Activated T-cell treated with anti-CD3 and anti-CD28 coated beads, Interleukin-2, amount 50 U/mL, for 24 hours (primary cell): Measurements from ENCODE around the gene IARS2.
"Not testable (repeated sequence)": the region's sequence is repeated elsewhere in the genome, so short reads cannot be mapped to it uniquely, and the experiment has no call there.

Source experiments
- DNase-seq: peaks from one replicate; pipeline ENCODE4 v3.0.0-alpha.2; 2020
- H3K27ac Mint-ChIP-seq: 2 replicates; pipeline ENCODE4 v1.8.0; 2020; ENCODE audit warnings: mild to moderate bottlenecking, mixed read lengths
- H3K27me3 Mint-ChIP-seq: 2 replicates; pipeline ENCODE4 v1.8.0; 2020; ENCODE audit warnings: mixed read lengths
- H3K36me3 Mint-ChIP-seq: 2 replicates; pipeline ENCODE4 v1.8.0; 2020; ENCODE audit warnings: low read depth, mixed read lengths
- H3K4me1 Mint-ChIP-seq: 2 replicates; pipeline ENCODE4 v1.8.0; 2020; ENCODE audit warnings: low read depth, mixed read lengths
- H3K4me3 Mint-ChIP-seq: 2 replicates; pipeline ENCODE4 v1.8.0; 2020; ENCODE audit warnings: mild to moderate bottlenecking, moderate library complexity, mixed read lengths
- H3K9me3 Mint-ChIP-seq: 2 replicates; pipeline ENCODE4 v1.8.0; 2020; ENCODE audit warnings: mixed read lengths

The IARS2 gene

GRCh38 chr1:220169887-220170286 is 76.0 kb downstream of the IARS2 start:
- not testable (repeated sequence) for H3K27me3 Mint-ChIP-seq, H3K4me3 Mint-ChIP-seq, H3K9me3 Mint-ChIP-seq, H3K4me1 Mint-ChIP-seq, H3K27ac Mint-ChIP-seq, DNase-seq
- peaks cover 90% of the 10 kb centered on the region for H3K36me3 Mint-ChIP-seq

DNA sequence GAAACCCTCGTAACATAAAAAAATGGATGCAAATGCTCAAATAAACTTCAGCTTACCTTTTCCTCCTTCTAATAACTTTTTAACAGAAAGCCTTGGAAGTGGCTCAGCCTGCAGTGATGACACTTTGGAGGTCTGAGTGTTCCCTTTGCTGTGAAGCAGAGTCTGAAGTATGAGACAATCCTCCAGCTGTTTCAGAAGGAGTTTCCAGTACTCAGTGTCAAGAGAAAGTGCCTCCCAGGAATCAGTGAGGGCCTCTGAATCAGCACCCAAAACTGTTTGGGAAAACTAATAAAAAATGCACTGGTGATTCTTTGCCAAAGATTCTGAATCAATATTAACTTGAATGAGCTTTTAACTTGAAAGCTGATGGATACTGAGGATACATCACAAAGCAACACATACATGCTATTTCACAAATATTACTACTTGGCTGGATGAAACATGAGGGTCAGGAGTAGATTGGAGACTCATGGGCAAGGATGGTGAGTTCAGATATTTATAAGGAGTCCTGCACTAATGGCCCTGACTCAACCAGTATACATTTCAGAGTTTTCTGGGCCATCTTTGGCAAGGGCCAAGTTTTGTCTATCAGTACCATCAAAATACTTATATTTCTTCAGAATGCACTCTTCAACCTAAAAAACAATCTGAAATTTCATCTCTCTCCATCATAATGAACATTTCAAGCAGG is 77.0 kb downstream of the IARS2 start:
- H3K27me3 Mint-ChIP-seq, result no peaks in the 10 kb centered on the region
- no peaks in the 10 kb centered on the region for H3K4me1 Mint-ChIP-seq
- H3K9me3 Mint-ChIP-seq, result no peaks in the 10 kb centered on the region
- DNase-seq, result no peak
- no peak overlapping the region for H3K27ac Mint-ChIP-seq
- no peak overlapping the region for H3K4me3 Mint-ChIP-seq
- H3K36me3 Mint-ChIP-seq, result peaks cover 93% of the 10 kb centered on the region

GRCh38 chr1:220176540-220176939 is 82.6 kb downstream of the IARS2 start:
- H3K27ac Mint-ChIP-seq, result peak overlapping the region; percentile 39
- H3K4me1 Mint-ChIP-seq, result peaks cover 2% of the 10 kb centered on the region
- H3K36me3 Mint-ChIP-seq, result peaks cover 91% of the 10 kb centered on the region
- no peaks in the 10 kb centered on the region for H3K27me3 Mint-ChIP-seq
- H3K9me3 Mint-ChIP-seq, result no peaks in the 10 kb centered on the region
- DNase-seq, result no peak
- no peak overlapping the region for H3K4me3 Mint-ChIP-seq

- H3K9me3 Mint-ChIP-seq, result no peaks in the 10 kb centered on the region
- no peak overlapping the region for H3K4me3 Mint-ChIP-seq
- no peak overlapping the region for H3K27ac Mint-ChIP-seq
- H3K4me1 Mint-ChIP-seq, result no peaks in the 10 kb centered on the region
- H3K36me3 Mint-ChIP-seq, result peaks cover 81% of the 10 kb centered on the region
- no peak for DNase-seq
- no peaks in the 10 kb centered on the region for H3K27me3 Mint-ChIP-seq
Measured at GRCh38 chr1:220182111-220182510, 88.2 kb downstream of the IARS2 start.

GRCh38 chr1:220182656-220183055 is 88.7 kb downstream of the IARS2 start:
- DNase-seq, result no peak
- H3K27ac Mint-ChIP-seq, result no peak overlapping the region
- H3K36me3 Mint-ChIP-seq, result peaks cover 81% of the 10 kb centered on the region
- H3K4me1 Mint-ChIP-seq, result no peaks in the 10 kb centered on the region
- no peak overlapping the region for H3K4me3 Mint-ChIP-seq
- H3K9me3 Mint-ChIP-seq, result no peaks in the 10 kb centered on the region
- no peaks in the 10 kb centered on the region for H3K27me3 Mint-ChIP-seq

DNA sequence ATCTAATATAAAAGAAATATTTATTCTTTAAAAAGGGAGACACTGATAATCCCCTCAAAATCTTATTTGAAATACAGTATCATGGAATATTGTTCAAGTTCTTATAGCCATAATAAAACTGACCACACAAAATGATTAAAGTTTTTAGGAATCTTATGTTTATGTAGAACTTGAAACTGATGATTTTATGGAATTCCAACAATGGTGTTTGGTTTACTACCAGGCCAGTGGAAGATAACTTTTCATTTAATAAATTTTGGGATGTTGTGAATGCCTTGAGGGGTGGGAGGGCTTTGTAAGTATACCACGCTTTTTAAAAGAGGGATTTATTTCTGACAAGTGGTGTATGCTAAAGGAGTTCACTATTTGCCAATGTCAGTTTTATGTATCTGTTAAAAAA is 90.6 kb downstream of the IARS2 start:
- no peak overlapping the region for H3K27ac Mint-ChIP-seq
- no peak overlapping the region for H3K4me3 Mint-ChIP-seq
- H3K27me3 Mint-ChIP-seq, result no peaks in the 10 kb centered on the region
- DNase-seq, result no peak
- no peaks in the 10 kb centered on the region for H3K4me1 Mint-ChIP-seq
- H3K36me3 Mint-ChIP-seq, result peaks cover 80% of the 10 kb centered on the region
- H3K9me3 Mint-ChIP-seq, result no peaks in the 10 kb centered on the region

DNA sequence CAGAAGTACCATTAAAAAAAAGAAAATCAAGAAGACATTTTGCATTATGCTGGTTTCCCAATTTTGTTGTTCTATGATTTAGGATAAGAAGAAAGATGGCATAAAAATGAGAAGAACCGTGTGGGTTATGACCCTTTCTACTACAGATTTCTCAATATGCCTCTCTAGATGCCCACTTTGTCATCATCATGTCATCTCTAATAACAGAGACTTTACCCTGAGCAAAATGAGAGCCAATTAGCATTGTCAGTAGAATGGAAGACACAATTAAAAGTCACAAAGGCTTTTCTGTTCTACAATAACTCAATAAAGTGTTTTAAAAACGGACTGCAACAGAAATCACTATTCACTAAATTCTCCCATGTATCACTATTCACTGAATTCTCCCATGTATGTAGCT is 92.8 kb downstream of the IARS2 start:
- Mint-ChIP-seq H3K27me3 (no peaks in the 10 kb centered on the region), H3K27ac (no peak overlapping the region), H3K4me3 (no peak overlapping the region), H3K9me3 (no peaks in the 10 kb centered on the region), H3K4me1 (no peaks in the 10 kb centered on the region), H3K36me3 (peaks cover 77% of the 10 kb centered on the region)
- no peak for DNase-seq

DNA sequence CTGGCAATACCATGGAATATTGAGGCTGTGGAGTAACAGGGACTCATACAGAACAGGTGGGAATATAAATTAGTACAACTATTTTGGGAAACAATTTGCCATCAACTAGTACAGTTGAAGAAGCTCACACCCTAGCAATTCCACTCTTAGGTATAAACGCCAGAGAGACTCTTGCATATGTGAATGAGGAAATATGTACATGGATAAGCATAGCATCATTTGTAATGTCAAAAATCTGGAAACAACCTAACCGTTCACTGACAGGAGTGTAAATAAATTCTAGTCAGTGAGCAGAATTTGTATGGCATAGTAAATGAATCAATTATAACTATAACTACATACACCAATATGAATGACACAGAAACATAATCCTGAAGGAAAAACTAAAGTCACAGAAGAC is 94.6 kb downstream of the IARS2 start:
- Mint-ChIP-seq H3K4me3 (no peak overlapping the region), H3K27me3 (no peaks in the 10 kb centered on the region), H3K27ac (no peak overlapping the region), H3K4me1 (no peaks in the 10 kb centered on the region), H3K36me3 (peaks cover 80% of the 10 kb centered on the region), H3K9me3 (no peaks in the 10 kb centered on the region)
- no peak for DNase-seq

GRCh38 chr1:220189750-220190347 is 95.9 kb downstream of the IARS2 start:
- Mint-ChIP-seq H3K4me1 (no peaks in the 10 kb centered on the region), H3K9me3 (no peaks in the 10 kb centered on the region), H3K36me3 (peaks cover 85% of the 10 kb centered on the region), H3K4me3 (no peak overlapping the region), H3K27ac (no peak overlapping the region), H3K27me3 (no peaks in the 10 kb centered on the region)
- no peak for DNase-seq

GRCh38 chr1:220195701-220196100 is 101.8 kb downstream of the IARS2 start:
- Mint-ChIP-seq H3K36me3 (peaks cover 56% of the 10 kb centered on the region), H3K4me1 (no peaks in the 10 kb centered on the region), H3K27ac (no peak overlapping the region), H3K4me3 (no peak overlapping the region), H3K9me3 (no peaks in the 10 kb centered on the region), H3K27me3 (no peaks in the 10 kb centered on the region)
- DNase-seq, result no peak
